ENCODE data around the gene CCDC107.

GRCh38 chr9:35700031-35700430, 41.9 kb downstream of the CCDC107 start:
- TF ChIP-seq TAF1 (IDR thresholded peaks at IDR 0.05; ENCODE audit: borderline replicate concordance, insufficient read depth, low read length) (no peak), POLR2AphosphoS5 (IDR thresholded peaks at IDR 0.05; ENCODE audit: low read depth, low read length) (no peak), SIN3A (IDR thresholded peaks at IDR 0.05; ENCODE audit: borderline replicate concordance, insufficient read depth, low read length) (no peak), REST (IDR thresholded peaks at IDR 0.05; ENCODE audit: insufficient read depth in 1 of 2, low read depth in 2 of 2, low read length in 2 of 2) (no peak), FOXP2 (optimal IDR thresholded peaks at IDR 0.05; ENCODE audit: borderline replicate concordance, extremely low read depth, extremely low read length, insufficient read depth) (no peak)

Data from PFSK-1 (cell line).